MM.1S (cell line): ENCODE measurements around the gene CD79A.

Experiments used
- DNase-seq: peaks from one replicate; pipeline ENCODE4 v3.0.0-alpha.2; 2015
- H2AFZ ChIP-seq: fragments of 300-600 bp; sonication (generic); 2 replicates; pipeline ENCODE4 v1.6.0; 2016; ENCODE audit warnings: antibody characterized with exemption, low read length
- H3F3A ChIP-seq: fragments of 300-600 bp; sonication (generic); 2 replicates; pipeline ENCODE4 v1.6.1; 2016; ENCODE audit warnings: mild to moderate bottlenecking, antibody characterized with exemption, low read length, moderate library complexity, mixed read lengths; ENCODE audit not compliant: insufficient read depth
- H3K27ac ChIP-seq: fragments of 300-600 bp; sonication (generic); 2 replicates; pipeline ENCODE4 v1.5.1; 2016; ENCODE audit warnings: mild to moderate bottlenecking, low read length
- H3K27me3 ChIP-seq: fragments of 300-600 bp; sonication (generic); replicated peaks from 2 replicates; pipeline ENCODE4 v1.6.0; 2016; ENCODE audit warnings: low read length; ENCODE audit not compliant: insufficient read depth
- H3K36me3 ChIP-seq: fragments of 300-600 bp; sonication (generic); replicated peaks from 2 replicates; pipeline ENCODE4 v1.6.1; 2016; ENCODE audit warnings: mild to moderate bottlenecking, low read length, mixed read lengths; ENCODE audit not compliant: insufficient read depth
- H3K4me1 ChIP-seq: fragments of 300-600 bp; sonication (generic); 2 replicates; pipeline ENCODE4 v1.6.1; 2016; ENCODE audit warnings: low read length, mixed read lengths
- H3K4me2 ChIP-seq: fragments of 300-600 bp; sonication (generic); 2 replicates; pipeline ENCODE4 v1.6.0; 2016; ENCODE audit warnings: low read depth, low read length
- H3K4me3 ChIP-seq: fragments of 300-600 bp; sonication (generic); 2 replicates; pipeline ENCODE4 v1.5.1; 2016; ENCODE audit warnings: low read length, mixed read lengths
- H3K79me2 ChIP-seq: fragments of 300-600 bp; sonication (generic); 2 replicates; pipeline ENCODE4 v1.6.1; 2016; ENCODE audit warnings: mixed run types, low read length, mixed read lengths
- H3K9ac ChIP-seq: fragments of 300-600 bp; sonication (generic); 2 replicates; pipeline ENCODE4 v1.6.1; 2016; ENCODE audit warnings: low read length, mixed read lengths
- H3K9me2 ChIP-seq: fragments of 300-600 bp; sonication (generic); replicated peaks from 2 replicates; pipeline ENCODE4 v1.6.1; 2016; ENCODE audit warnings: mild to moderate bottlenecking, low read length, mixed read lengths; ENCODE audit not compliant: insufficient read depth
- H3K9me3 ChIP-seq: fragments of 300-600 bp; sonication (generic); replicated peaks from 2 replicates; pipeline ENCODE4 v1.6.1; 2016; ENCODE audit warnings: mild to moderate bottlenecking, low read length, mixed read lengths; ENCODE audit not compliant: insufficient read depth
- H4K20me1 ChIP-seq: fragments of 300-600 bp; sonication (generic); 2 replicates; pipeline ENCODE4 v1.6.1; 2016; ENCODE audit warnings: mild to moderate bottlenecking, low read length, moderate library complexity, mixed read lengths; ENCODE audit not compliant: insufficient read depth
- EZH2 ChIP-seq: fragments of 300-600 bp; sonication (generic); optimal IDR thresholded peaks from 2 replicates; pipeline ENCODE3; 2017; ENCODE audit warnings: low read depth, mild to moderate bottlenecking, antibody characterized with exemption, low read length, mixed read lengths
- EZH2phosphoT487 ChIP-seq: fragments of 300-600 bp; sonication (generic); IDR thresholded peaks from 2 replicates; pipeline ENCODE4 v1.6.1; 2018; ENCODE audit warnings: antibody characterized with exemption, low read length
- TF ChIP-seq, protein P1 (sequence below): fragments of 300-600 bp; sonication (generic); IDR thresholded peaks from 2 replicates; pipeline ENCODE4 v1.5.1; 2016; ENCODE audit warnings: antibody characterized with exemption, low read length, mixed read lengths

Gene CD79A

DNA sequence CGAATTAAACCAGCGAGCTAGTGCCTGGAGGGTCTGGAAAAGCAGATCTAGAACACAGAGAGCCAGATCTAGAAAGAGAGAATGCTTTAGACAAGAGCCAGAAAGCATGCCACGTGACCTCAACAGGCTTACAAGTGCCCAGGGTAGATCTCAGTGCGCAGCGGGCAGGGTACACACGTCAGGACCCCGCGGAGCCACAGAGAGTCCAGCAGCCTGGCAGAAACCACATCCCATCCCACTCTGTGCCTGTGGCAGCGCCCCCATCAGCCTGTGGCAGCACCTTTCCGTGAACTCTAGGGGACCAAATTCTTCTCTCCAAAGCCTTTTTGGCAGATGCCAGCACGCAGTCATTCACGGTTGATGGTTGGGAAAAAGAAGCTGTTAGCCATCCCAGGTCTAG lies 11.8 kb downstream of the CD79A start:
- Histone ChIP-seq H3K4me1 (peaks cover 17% of the 10 kb centered on the region), H3K4me2 (no peak overlapping the region), H3K9me2 (no peaks in the 10 kb centered on the region), H3K4me3 (no peak overlapping the region), H3K9me3 (no peaks in the 10 kb centered on the region), H4K20me1 (no peaks in the 10 kb centered on the region), H3F3A (no peaks in the 10 kb centered on the region), H3K9ac (no peak overlapping the region), H2AFZ (no peak overlapping the region), H3K36me3 (no peaks in the 10 kb centered on the region), H3K27ac (no peak overlapping the region), H3K27me3 (no peaks in the 10 kb centered on the region), H3K79me2 (peaks cover 38% of the 10 kb centered on the region)
- TF ChIP-seq EZH2 (no peak), EZH2phosphoT487 (no peak)
- TF ChIP-seq, protein P1, sequence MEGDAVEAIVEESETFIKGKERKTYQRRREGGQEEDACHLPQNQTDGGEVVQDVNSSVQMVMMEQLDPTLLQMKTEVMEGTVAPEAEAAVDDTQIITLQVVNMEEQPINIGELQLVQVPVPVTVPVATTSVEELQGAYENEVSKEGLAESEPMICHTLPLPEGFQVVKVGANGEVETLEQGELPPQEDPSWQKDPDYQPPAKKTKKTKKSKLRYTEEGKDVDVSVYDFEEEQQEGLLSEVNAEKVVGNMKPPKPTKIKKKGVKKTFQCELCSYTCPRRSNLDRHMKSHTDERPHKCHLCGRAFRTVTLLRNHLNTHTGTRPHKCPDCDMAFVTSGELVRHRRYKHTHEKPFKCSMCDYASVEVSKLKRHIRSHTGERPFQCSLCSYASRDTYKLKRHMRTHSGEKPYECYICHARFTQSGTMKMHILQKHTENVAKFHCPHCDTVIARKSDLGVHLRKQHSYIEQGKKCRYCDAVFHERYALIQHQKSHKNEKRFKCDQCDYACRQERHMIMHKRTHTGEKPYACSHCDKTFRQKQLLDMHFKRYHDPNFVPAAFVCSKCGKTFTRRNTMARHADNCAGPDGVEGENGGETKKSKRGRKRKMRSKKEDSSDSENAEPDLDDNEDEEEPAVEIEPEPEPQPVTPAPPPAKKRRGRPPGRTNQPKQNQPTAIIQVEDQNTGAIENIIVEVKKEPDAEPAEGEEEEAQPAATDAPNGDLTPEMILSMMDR: no peak
- DNase-seq: no peak

- Histone ChIP-seq H3K4me3 (no peak overlapping the region), H3K9me3 (no peaks in the 10 kb centered on the region), H3K4me2 (no peak overlapping the region), H3K27me3 (no peaks in the 10 kb centered on the region), H3K4me1 (peaks cover 15% of the 10 kb centered on the region), H3K79me2 (peaks cover 32% of the 10 kb centered on the region), H3K36me3 (no peaks in the 10 kb centered on the region), H4K20me1 (no peaks in the 10 kb centered on the region), H3K9ac (no peak overlapping the region), H3K27ac (no peak overlapping the region), H3F3A (no peaks in the 10 kb centered on the region), H3K9me2 (no peaks in the 10 kb centered on the region), H2AFZ (no peak overlapping the region)
- TF ChIP-seq, protein P1: no peak
- TF ChIP-seq EZH2phosphoT487: no peak
- no peak for TF ChIP-seq EZH2
- no peak for DNase-seq
These were observed 12.8 kb downstream of the CD79A start for GRCh38 chr19:41889896-41890295.

DNA sequence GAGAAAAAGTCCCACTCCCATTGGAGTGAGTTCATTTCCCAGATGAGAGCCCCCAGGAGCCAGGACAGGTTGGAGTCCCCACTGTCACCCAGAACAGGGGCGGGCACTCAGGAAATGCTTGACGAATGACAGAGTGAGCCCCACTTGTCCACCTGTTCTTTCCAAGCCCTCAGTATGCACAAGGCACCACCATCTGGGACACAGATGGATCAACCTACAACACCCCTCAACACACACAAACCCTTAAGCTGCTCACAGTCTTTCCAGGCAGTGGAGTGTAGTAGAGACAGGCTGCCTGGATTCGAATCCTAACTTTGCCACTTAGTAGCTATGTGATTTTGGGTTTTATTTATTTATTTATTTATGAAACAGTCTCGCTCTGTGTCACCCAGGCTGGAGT lies 13.9 kb downstream of the CD79A start:
- Histone ChIP-seq H3K4me1 (peaks cover 11% of the 10 kb centered on the region; the same call in 1 of the 2 replicates), H3K27ac (no peak overlapping the region), H3K36me3 (no peaks in the 10 kb centered on the region), H3K27me3 (no peaks in the 10 kb centered on the region), H3K79me2 (peaks cover 21% of the 10 kb centered on the region), H3F3A (no peaks in the 10 kb centered on the region), H4K20me1 (no peaks in the 10 kb centered on the region), H3K4me2 (no peak overlapping the region), H2AFZ (no peak overlapping the region), H3K4me3 (no peak overlapping the region), H3K9ac (no peak overlapping the region), H3K9me3 (no peaks in the 10 kb centered on the region), H3K9me2 (no peaks in the 10 kb centered on the region)
- no peak for DNase-seq
- no peak for TF ChIP-seq EZH2phosphoT487
- TF ChIP-seq, protein P1: no peak
- no peak for TF ChIP-seq EZH2
